ENCODE results near the gene HES1. TPM values are rescaled to one million over a fixed set of nuclear protein-coding genes. Genes with fewer than 3 reads are reported as not detected.

HES1 gene
- total RNA-seq, 1 experiment from 2014 or later = 34.6 TPM

GRCh38 chr3:194174980-194175379 is 39.0 kb downstream of the HES1 start:
- Mint-ChIP-seq H3K27me3 (ENCODE audit: insufficient read depth, unreplicated experiment) (no peaks in the 10 kb centered on the region), H3K36me3 (ENCODE audit: insufficient read depth, unreplicated experiment) (no peaks in the 10 kb centered on the region), H3K27ac (ENCODE audit: low read depth, unreplicated experiment) (no peak overlapping the region), H3K4me1 (ENCODE audit: insufficient read depth, unreplicated experiment) (no peaks in the 10 kb centered on the region), H3K9me3 (ENCODE audit: unreplicated experiment) (no peaks in the 10 kb centered on the region), H3K4me3 (ENCODE audit: unreplicated experiment) (no peak overlapping the region)
- no TSS peak for BruUV-seq (replicated peaks)
- DNase-seq (ENCODE audit: unreplicated experiment) = no peak
- no peak for TF ChIP-seq CTCF (IDR thresholded peaks at IDR 0.05; ENCODE audit: unreplicated experiment)
- intact Hi-C loops (cut with micrococcal nuclease) = no loop called here
- ChIA-PET CTCF (interaction anchor here (0.7 to 0.8 kb wide), 2 partner anchors 141 to 436 kb away, joined by 3 read pairs; no protein-coding TSS in a partner anchor), POLR2A (no interaction called here)

- no peaks in the 10 kb centered on the region for H3K27me3 Mint-ChIP-seq (ENCODE audit: insufficient read depth, unreplicated experiment)
- no peak for TF ChIP-seq CTCF (IDR thresholded peaks at IDR 0.05; ENCODE audit: unreplicated experiment)
- no peaks in the 10 kb centered on the region for H3K4me1 Mint-ChIP-seq (ENCODE audit: insufficient read depth, unreplicated experiment)
- DNase-seq (ENCODE audit: unreplicated experiment) = no peak
- BruUV-seq (replicated peaks) = no TSS peak
- H3K36me3 Mint-ChIP-seq (ENCODE audit: insufficient read depth, unreplicated experiment) = no peaks in the 10 kb centered on the region
- ChIA-PET CTCF (interaction anchor here (1.1 kb wide), 1 partner anchor 168 kb away, joined by 5 read pairs; no protein-coding TSS in a partner anchor), POLR2A (no interaction called here)
- H3K4me3 Mint-ChIP-seq (ENCODE audit: unreplicated experiment) = no peak overlapping the region
- intact Hi-C loops (cut with micrococcal nuclease) = no loop called here
- no peaks in the 10 kb centered on the region for H3K9me3 Mint-ChIP-seq (ENCODE audit: unreplicated experiment)
- H3K27ac Mint-ChIP-seq (ENCODE audit: low read depth, unreplicated experiment) = no peak overlapping the region
These were observed 40.5 kb downstream of the HES1 start for GRCh38 chr3:194176274-194176991.

- Mint-ChIP-seq H3K4me1 (ENCODE audit: insufficient read depth, unreplicated experiment) (no peaks in the 10 kb centered on the region), H3K27me3 (ENCODE audit: insufficient read depth, unreplicated experiment) (no peaks in the 10 kb centered on the region), H3K27ac (ENCODE audit: low read depth, unreplicated experiment) (no peak overlapping the region), H3K4me3 (ENCODE audit: unreplicated experiment) (no peak overlapping the region), H3K36me3 (ENCODE audit: insufficient read depth, unreplicated experiment) (no peaks in the 10 kb centered on the region), H3K9me3 (ENCODE audit: unreplicated experiment) (no peaks in the 10 kb centered on the region)
- DNase-seq (ENCODE audit: unreplicated experiment) = peak; percentile 28
- intact Hi-C loops (cut with micrococcal nuclease) = no loop called here
- no TSS peak for BruUV-seq (replicated peaks)
- ChIA-PET POLR2A (no interaction called here), CTCF (interaction anchor here (0.6 to 1.1 kb wide), 3 partner anchors 18 to 167 kb away, joined by 3 to 5 read pairs (median 4); no protein-coding TSS in a partner anchor)
- no peak for TF ChIP-seq CTCF (IDR thresholded peaks at IDR 0.05; ENCODE audit: unreplicated experiment)
These were observed 41.2 kb downstream of the HES1 start for GRCh38 chr3:194177141-194177540.

GRCh38 chr3:194178128-194178527 is 42.2 kb downstream of the HES1 start:
- H3K27ac Mint-ChIP-seq (ENCODE audit: low read depth, unreplicated experiment) = no peak overlapping the region
- no peaks in the 10 kb centered on the region for H3K4me1 Mint-ChIP-seq (ENCODE audit: insufficient read depth, unreplicated experiment)
- H3K36me3 Mint-ChIP-seq (ENCODE audit: insufficient read depth, unreplicated experiment) = no peaks in the 10 kb centered on the region
- TF ChIP-seq CTCF (IDR thresholded peaks at IDR 0.05; ENCODE audit: unreplicated experiment) = no peak
- intact Hi-C loops (cut with micrococcal nuclease) = no loop called here
- H3K9me3 Mint-ChIP-seq (ENCODE audit: unreplicated experiment) = no peaks in the 10 kb centered on the region
- DNase-seq (ENCODE audit: unreplicated experiment) = no peak
- no TSS peak for BruUV-seq (replicated peaks)
- H3K27me3 Mint-ChIP-seq (ENCODE audit: insufficient read depth, unreplicated experiment) = no peaks in the 10 kb centered on the region
- no peak overlapping the region for H3K4me3 Mint-ChIP-seq (ENCODE audit: unreplicated experiment)
- ChIA-PET CTCF (no interaction called here), POLR2A (no interaction called here)

All from MCF 10A (cell line).